Measurements from ENCODE around the gene DNAJC6.
"Not testable (repeated sequence)": the region's sequence is repeated elsewhere in the genome, so short reads cannot be mapped to it uniquely, and the experiment has no call there.

Gene DNAJC6

GRCh38 chr1:65309304-65310077 is at the start of gene DNAJC6:
Gene DNAJC6, plus strand, starts transcription at chr1:65309543. Its CDS starts 203 bp downstream, at chr1:65309746.
- peak; percentile 73 for DNase-seq (ENCODE audit: low spot score)

DNA sequence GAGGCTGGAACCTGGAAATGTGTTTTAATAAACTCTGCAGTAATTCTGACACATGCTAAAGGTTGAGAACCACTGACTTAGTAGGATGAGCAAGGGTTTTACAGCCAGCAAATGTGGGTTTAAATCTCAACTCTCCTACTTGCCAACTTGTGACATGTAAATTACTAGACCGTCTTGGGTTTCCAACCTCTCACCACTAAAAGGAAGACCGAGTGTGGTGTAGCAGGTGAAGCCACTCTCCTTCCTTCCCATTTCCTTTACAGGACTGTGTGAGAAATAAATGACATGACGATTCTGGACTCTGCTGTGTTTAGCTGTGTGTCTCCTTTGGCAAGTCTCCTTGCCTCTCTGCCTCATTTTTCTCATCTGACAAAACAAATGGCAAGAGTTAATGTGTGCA is 49.5 kb upstream of the DNAJC6 start:
- DNase-seq (ENCODE audit: low spot score), result no peak

- DNase-seq (ENCODE audit: low spot score), result peak; percentile 81
Measured at GRCh38 chr1:65260851-65261473, 48.4 kb upstream of the DNAJC6 start.

- no peak for DNase-seq (ENCODE audit: low spot score)
Measured at GRCh38 chr1:65263286-65263685, 46.1 kb upstream of the DNAJC6 start.

GRCh38 chr1:65264197-65264929 is 45.0 kb upstream of the DNAJC6 start:
- DNase-seq (ENCODE audit: low spot score), result peak; percentile 88

GRCh38 chr1:65265296-65265650 is 44.1 kb upstream of the DNAJC6 start:
- DNase-seq (ENCODE audit: low spot score), result no peak

GRCh38 chr1:65265651-65266351 is 43.5 kb upstream of the DNAJC6 start:
- DNase-seq (ENCODE audit: low spot score), result peak; percentile 76

DNA sequence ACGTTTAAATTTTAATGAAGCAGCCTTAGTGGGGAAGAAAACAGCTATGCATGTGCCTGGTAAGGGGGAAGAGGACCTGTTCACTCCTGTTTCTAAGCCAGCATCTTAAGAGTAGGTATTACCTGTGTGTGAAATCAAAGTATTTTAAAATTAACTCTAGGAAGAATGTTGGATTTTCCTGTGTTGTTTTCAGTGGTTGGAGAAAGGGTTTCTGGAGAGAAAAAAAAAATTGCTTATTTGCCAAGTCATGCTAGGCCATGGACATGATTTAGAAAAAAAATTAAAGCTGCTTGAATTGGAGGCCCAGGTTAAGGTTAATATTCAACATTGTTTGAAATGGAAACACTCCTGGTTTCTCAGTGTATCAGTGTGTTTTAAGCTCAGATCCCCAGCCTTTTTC is 42.9 kb upstream of the DNAJC6 start:
- no peak for DNase-seq (ENCODE audit: low spot score)

- DNase-seq (ENCODE audit: low spot score), result no peak
Measured at GRCh38 chr1:65267271-65267670, 42.1 kb upstream of the DNAJC6 start.

DNA sequence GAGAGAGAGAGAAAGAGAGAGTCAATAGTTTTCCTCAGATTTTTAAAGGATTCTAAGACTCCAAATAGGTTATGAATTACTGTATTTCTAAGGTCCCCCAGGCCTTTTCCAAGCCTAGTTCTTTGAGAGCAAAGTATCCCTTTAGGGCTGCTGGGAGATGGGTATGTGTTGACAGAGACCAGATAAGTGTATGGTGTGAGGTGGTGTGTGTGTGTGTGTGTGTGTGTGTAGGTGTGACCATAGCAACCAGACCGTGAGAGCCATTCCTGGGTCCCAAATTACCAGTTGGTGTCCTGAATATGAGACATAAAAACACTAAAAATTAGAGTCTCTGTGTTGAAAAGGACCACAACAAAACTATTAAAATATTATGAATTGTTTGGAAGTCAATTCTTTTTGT is 41.7 kb upstream of the DNAJC6 start:
- DNase-seq (ENCODE audit: low spot score), result no peak

- DNase-seq (ENCODE audit: low spot score), result no peak
Measured at GRCh38 chr1:65269612-65270011, 39.7 kb upstream of the DNAJC6 start.

DNA sequence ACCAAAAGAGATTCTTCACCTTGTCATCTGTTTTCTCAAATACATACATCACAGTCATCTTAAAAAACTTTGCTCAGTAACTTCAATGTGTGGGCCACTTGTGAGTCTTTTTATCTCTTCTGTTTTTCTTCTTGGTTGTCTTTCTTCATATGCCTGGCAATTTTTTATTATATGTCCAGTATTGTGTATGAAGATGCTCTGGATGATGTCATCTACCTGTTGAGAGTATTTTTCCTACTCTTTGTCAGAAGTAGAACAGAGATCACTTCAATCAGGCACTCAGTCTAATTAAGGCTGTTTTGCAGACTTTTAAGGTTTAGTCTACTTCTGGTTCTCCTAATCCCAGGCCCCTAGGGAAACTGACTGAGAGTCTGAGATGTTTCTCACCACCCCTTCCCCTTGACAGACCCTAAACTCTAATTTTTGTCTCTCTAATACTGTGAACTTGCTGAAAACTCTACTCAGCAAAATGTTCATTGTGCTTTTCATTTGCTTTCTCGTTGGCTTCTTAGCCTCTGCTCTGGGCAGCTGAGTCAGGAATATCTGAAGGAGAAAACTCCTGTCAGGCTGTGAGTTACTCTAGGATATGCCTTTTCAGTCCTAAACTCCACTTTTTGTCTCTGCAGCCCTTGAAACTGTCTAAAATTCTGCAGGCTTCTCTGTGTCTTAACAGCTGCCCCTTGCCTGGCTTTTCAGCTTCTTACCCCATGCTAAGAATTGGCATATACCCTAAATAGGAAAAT is 33.0 kb upstream of the DNAJC6 start:
- no peak for DNase-seq (ENCODE audit: low spot score)

GRCh38 chr1:65277605-65278347 is 31.6 kb upstream of the DNAJC6 start:
- no peak for DNase-seq (ENCODE audit: low spot score)

- DNase-seq (ENCODE audit: low spot score), result no peak
Measured at GRCh38 chr1:65278376-65279069, 30.8 kb upstream of the DNAJC6 start.

DNA sequence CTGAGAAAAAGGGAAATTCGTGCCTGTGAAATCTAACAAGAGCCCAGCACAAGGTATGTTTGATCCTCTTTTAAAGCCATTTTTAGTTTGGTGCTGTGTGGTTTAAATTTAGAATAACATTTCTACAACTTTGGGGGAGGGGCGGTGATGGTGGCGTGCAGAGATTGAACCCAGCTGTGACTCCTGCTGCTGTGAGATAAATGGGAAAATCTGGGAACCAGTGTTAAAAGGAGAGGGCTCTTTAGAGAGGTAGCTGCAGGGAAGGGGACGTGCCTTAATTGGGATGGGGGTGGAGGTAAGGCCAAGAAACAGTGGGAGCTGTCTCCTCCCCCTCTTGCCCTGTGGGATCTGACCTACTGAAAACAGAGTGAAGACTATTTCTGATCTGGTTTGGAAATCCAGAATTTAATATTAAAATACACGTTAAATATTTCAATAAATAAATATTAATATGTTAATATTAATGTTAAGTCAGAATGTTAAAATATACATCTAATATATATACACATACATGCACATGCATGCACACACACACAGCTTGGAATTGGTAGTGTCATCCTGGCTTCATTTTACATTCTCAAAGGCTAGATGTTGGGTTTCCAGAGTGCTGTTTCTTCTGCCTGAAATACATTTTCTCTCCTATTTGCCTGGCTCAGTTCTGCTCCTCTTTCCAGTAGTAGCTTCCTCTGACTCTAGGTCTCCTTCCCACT is 30.1 kb upstream of the DNAJC6 start:
- DNase-seq (ENCODE audit: low spot score), result no peak

GRCh38 chr1:65281846-65282245 is 27.5 kb upstream of the DNAJC6 start:
- DNase-seq (ENCODE audit: low spot score), result no peak

DNA sequence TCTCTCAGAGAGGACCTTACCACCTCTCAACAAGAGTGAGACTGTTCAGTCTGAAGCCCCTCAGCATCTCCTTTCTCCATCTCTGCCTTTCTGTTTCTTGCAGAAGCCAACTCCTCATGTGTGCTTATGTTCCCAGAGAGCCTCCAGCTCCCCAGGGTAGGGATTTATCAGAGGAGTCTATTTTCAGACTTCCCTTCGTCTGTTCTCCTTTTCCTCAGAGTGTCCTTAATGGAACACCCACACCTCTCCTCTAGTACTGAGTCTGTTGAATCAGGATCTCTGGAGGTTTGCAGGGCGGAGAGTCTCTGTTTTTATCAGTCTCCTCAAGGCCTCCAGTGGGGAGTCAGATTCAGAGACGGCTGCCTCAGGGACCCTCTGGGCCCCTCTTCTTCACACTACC is 25.1 kb upstream of the DNAJC6 start:
- no peak for DNase-seq (ENCODE audit: low spot score)

- DNase-seq (ENCODE audit: low spot score), result no peak
Measured at GRCh38 chr1:65289449-65289848, 19.9 kb upstream of the DNAJC6 start.

- DNase-seq (ENCODE audit: low spot score), result not testable (repeated sequence)
Measured at GRCh38 chr1:65291818-65292217, 17.5 kb upstream of the DNAJC6 start.

Data from Ammon's horn (tissue), 1 donor.